Lower leg skin (tissue), 4 donors: Measurements from ENCODE around the gene GGA1. TPM values are rescaled to one million over a fixed set of nuclear protein-coding genes. Genes with fewer than 3 reads are reported as not detected.

Source experiments
- DNase-seq, 2 donors: peaks; one replicate each; pipeline ENCODE4 v3.0.0-alpha.2; 2019; ENCODE audit warnings: low spot score in 2 of 2
- H3K4me3 ChIP-seq: fragments of 200-600 bp; sonication (generic); 2 replicates; pipeline ENCODE4 v1.5.1; 2017; ENCODE audit warnings: mild to moderate bottlenecking, low read depth; ENCODE audit not compliant: poor library complexity, severe bottlenecking
- POLR2A ChIP-seq, 2 donors: fragments of 450-650 bp; IDR thresholded peaks; one replicate each; pipeline ENCODE4 v1.6.1; 2016 to 2017; ENCODE audit warnings: antibody characterized with exemption in 2 of 2, mild to moderate bottlenecking in 1 of 2, moderate library complexity in 1 of 2
- WGBS, 2 donors: methylation state at CpG; one replicate each; pipeline ENCODE4 v1.1.5; 2018; 5-methylcytosine and 5-hydroxymethylcytosine counted together
- intact Hi-C: fragments of 100-400 bp; cut with DNase I; formaldehyde crosslinking; loops from one replicate; pipeline ENCODE4 v1.15.0; 2023; ENCODE audit warnings: low total_unique reads
- total RNA-seq, 4 donors: library from RNA; depleted of rRNA; stranded (reverse); fragments of >200 nt; gene quantifications; one replicate each; pipeline ENCODE4 v1.1.0, GENCODE V29; 2016
- TF ChIP-seq, protein P1 (sequence below), 3 donors: fragments of 450-650 bp; IDR thresholded peaks; one replicate each; pipeline ENCODE4 v1.5.1; 2016; ENCODE audit warnings: antibody characterized with exemption in 3 of 3, mild to moderate bottlenecking in 3 of 3, moderate library complexity in 2 of 3

Gene GGA1
- total RNA-seq, 4 donors from 2014 or later = 50.3 to 66.0 (median 53.6) TPM

DNA sequence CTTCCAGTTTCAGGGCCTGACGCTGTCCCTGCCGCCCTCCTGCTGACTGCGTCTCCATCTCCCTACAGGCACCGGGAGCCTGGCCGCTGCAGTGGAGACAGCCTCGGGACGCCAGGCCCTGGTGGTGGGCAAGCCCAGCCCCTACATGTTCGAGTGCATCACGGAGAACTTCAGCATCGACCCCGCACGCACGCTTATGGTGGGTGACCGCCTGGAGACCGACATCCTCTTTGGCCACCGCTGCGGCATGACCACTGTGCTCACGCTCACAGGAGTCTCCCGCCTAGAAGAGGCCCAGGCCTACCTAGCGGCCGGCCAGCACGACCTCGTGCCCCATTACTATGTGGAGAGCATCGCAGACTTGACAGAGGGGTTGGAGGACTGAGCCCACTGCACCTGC lies 56.9 kb downstream of the GGA1 start:
- WGBS, 2 donors = 94 to 96% methylated on average over 18 to 24 of the region's 24 CpGs
- TF ChIP-seq, protein P1, sequence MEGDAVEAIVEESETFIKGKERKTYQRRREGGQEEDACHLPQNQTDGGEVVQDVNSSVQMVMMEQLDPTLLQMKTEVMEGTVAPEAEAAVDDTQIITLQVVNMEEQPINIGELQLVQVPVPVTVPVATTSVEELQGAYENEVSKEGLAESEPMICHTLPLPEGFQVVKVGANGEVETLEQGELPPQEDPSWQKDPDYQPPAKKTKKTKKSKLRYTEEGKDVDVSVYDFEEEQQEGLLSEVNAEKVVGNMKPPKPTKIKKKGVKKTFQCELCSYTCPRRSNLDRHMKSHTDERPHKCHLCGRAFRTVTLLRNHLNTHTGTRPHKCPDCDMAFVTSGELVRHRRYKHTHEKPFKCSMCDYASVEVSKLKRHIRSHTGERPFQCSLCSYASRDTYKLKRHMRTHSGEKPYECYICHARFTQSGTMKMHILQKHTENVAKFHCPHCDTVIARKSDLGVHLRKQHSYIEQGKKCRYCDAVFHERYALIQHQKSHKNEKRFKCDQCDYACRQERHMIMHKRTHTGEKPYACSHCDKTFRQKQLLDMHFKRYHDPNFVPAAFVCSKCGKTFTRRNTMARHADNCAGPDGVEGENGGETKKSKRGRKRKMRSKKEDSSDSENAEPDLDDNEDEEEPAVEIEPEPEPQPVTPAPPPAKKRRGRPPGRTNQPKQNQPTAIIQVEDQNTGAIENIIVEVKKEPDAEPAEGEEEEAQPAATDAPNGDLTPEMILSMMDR (IDR thresholded peaks at IDR 0.05) = no peak
- no peak for TF ChIP-seq POLR2A (IDR thresholded peaks at IDR 0.05)
- no peak overlapping the region for H3K4me3 ChIP-seq
- intact Hi-C loops = no loop called here
- DNase-seq = no peak

DNA sequence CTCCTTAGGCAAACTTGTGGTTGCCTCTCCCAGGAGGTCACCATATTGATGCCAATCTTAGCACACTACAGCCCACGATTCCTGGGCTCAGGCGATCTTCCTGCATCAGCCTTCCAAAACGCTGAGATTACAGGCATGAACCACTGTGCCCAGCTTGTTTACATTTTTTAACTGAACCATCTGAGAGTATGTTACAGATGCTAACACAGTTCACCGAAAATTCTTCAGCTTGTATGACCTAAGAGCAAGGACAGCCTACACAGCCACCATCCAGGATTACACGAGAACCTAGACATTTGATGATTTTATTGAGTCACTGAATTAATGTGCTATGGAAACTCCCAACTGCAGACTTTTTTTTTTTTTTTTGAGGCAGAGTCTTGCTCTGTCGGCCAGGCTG lies 61.0 kb downstream of the GGA1 start:
- DNase-seq = no peak
- intact Hi-C loops = no loop called here

DNA sequence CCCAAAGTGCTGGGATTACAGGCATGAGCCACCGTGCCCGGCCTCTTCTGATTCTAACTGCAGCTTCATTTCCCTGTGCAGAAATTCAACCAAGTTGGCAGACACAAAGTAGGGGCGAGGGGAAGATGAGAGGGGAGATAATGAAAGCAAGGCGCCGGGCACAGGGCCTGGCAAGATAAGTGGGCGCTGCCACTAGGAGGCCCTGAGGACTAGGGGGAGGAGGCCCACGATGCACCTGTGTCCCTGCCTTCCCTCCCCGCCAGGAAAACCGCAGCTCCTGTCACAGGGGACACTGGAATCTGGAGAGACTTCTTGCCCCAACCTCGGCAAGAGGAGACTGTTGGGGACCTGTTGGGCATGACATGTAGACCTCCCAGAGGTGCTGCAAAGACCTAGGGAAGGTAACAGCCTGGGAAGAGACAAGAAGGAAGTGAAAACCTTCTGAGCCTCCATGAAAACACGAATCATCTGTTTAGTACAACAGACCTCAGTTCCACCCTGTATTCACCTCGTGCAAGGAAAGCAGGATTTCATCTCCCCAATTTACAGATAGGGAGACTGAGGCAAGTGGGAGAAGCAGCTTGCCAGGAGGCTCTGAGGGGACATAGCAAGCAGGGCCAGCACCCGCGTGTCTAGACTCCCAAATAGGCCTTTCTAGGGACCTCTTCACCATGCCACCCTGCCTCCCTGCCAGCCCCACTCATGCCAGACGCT lies 63.7 kb downstream of the GGA1 start:
- no peak overlapping the region for H3K4me3 ChIP-seq
- TF ChIP-seq, protein P1 (IDR thresholded peaks at IDR 0.05) = no peak
- TF ChIP-seq POLR2A (IDR thresholded peaks at IDR 0.05) = no peak
- WGBS, 2 donors = 52 to 58% methylated on average over 15 of the region's 15 CpGs
- intact Hi-C loops = no loop called here
- no peak for DNase-seq

More for the DNA sequence above, 61.0 kb downstream of the GGA1 start:
- 75 to 80% methylated on average over 6 of the region's 6 CpGs for WGBS, 2 donors
- no peak overlapping the region for H3K4me3 ChIP-seq
- no peak for TF ChIP-seq POLR2A (IDR thresholded peaks at IDR 0.05)
- TF ChIP-seq, protein P1 (IDR thresholded peaks at IDR 0.05) = no peak

DNA sequence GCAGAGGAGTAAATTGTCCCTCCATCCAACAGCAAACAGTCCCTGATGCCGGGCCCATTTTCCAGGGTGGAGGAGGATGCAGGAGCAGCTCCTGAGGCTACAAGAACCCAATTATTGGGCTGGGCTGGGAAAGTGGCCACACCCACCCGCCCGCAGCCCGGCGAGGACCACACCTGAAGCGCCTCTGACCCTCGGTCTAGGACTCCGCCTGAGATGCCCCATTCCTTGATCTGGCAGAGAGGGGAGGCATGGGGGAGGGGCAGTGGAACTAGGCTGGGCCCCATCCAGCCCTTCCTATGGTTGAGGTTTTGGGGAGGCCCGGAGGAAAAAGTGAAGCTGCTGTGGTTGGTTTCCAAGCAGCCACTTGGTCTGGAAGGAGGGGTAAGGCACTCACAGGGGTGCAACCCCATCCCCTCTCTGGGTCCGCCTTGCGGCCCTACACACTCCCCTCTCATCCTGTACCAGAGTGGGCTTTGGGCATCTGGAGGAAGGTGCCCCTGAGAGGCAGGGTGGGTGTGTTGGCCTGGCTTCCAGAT lies 64.4 kb downstream of the GGA1 start:
- WGBS, 2 donors = 34 to 51% methylated on average over 10 to 11 of the region's 11 CpGs
- no peak for TF ChIP-seq POLR2A (IDR thresholded peaks at IDR 0.05)
- TF ChIP-seq, protein P1 (IDR thresholded peaks at IDR 0.05) = no peak
- H3K4me3 ChIP-seq = no peak overlapping the region
- no peak for DNase-seq
- intact Hi-C loops = no loop called here

DNA sequence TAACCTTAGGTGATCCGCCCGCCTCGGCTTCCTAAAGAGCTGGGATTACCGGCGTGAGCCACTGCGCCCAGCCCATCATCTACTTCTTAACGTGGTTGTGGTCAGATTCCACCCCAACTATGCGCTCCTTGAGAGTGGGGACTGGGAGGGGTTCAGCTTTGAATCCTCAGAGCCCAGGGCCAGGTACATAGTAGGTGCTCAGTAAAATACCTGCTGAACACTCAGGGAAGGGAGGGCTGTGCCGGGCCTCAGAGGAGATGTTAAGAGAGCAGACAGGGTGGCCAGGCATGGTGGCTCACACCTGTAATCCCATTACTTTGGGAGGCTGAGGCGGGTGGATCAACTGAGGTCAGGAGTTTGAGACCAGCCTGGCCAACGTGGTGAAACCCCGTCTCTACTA lies 65.6 kb downstream of the GGA1 start:
- no peak for TF ChIP-seq POLR2A (IDR thresholded peaks at IDR 0.05)
- TF ChIP-seq, protein P1 (IDR thresholded peaks at IDR 0.05) = no peak
- intact Hi-C loops = no loop called here
- no peak overlapping the region for H3K4me3 ChIP-seq
- DNase-seq = no peak
- WGBS, 2 donors = 82 to 83% methylated on average over 12 of the region's 12 CpGs
